HL-60 (cell line): ENCODE results near the gene ZC3H7A.

Experiments used
- GABPA ChIP-seq: IDR thresholded peaks from 2 replicates; pipeline ENCODE4 v1.6.1; 2012; ENCODE audit warnings: low read depth
- POLR2AphosphoS5 ChIP-seq: IDR thresholded peaks from 2 replicates; pipeline ENCODE4 v1.6.1; 2012; ENCODE audit warnings: low read depth
- TF ChIP-seq, protein P1 (sequence below): IDR thresholded peaks from one replicate; pipeline ENCODE4 v1.5.1; 2011; ENCODE audit warnings: low read length, control low read depth, inconsistent platforms; ENCODE audit not compliant: insufficient read depth

DNA sequence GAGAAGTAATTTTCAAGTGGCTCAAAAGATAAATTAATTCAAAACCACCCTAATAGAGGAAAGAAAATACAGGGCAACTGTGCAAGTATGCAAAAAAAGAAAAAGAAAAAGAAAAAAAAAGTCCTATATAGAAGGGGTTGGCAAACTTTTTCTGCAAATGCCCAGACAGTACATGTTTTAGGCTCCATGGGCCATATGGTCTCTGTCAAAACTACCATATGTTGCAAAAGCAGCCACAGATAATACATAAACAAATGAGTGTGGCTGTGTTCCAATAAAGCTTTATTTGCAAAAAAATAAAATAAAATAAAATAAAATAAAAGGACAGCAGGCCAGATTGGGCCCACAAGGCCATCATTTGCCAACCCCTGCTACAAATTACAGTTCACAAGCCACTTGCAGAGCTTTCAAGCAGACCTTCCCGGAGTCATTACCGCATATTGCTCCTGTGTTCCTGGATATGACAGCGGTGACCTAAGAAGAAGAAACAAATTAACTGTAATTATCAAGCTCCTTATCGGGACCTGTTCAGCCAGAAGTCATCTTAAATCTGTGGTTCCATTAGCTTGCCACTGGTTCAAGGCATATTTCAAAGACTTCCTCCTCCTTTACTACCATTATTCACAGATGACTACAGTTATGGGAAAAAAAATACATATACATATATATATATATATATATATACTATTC lies 15.9 kb downstream of the ZC3H7A start:
- TF ChIP-seq, protein P1, sequence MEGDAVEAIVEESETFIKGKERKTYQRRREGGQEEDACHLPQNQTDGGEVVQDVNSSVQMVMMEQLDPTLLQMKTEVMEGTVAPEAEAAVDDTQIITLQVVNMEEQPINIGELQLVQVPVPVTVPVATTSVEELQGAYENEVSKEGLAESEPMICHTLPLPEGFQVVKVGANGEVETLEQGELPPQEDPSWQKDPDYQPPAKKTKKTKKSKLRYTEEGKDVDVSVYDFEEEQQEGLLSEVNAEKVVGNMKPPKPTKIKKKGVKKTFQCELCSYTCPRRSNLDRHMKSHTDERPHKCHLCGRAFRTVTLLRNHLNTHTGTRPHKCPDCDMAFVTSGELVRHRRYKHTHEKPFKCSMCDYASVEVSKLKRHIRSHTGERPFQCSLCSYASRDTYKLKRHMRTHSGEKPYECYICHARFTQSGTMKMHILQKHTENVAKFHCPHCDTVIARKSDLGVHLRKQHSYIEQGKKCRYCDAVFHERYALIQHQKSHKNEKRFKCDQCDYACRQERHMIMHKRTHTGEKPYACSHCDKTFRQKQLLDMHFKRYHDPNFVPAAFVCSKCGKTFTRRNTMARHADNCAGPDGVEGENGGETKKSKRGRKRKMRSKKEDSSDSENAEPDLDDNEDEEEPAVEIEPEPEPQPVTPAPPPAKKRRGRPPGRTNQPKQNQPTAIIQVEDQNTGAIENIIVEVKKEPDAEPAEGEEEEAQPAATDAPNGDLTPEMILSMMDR, result no peak
- TF ChIP-seq POLR2AphosphoS5 (no peak), GABPA (no peak)
